SK-N-SH (cell line): ENCODE results near the gene CPSF6. TPM values are rescaled to one million over a fixed set of nuclear protein-coding genes. Genes with fewer than 3 reads are reported as not detected.

Experiments used
- CTCF ChIA-PET: fragments of 300-600, 350-600 bp; formaldehyde crosslinking; extraction: SDS; loops from one replicate; lab custom pipeline; 2021; lab: Yijun Ruan, JAX
- POLR2A ChIA-PET: fragments of 350-600 bp; sonication (Branson Sonifier 250); formaldehyde crosslinking; extraction: SDS; loops from one replicate; lab custom pipeline; 2020; ENCODE audit warnings: antibody characterized with exemption, inconsistent platforms; lab: Yijun Ruan, JAX
- DNase-seq: peaks from one replicate; pipeline ENCODE4 v3.0.0; 2012
- H2AFZ ChIP-seq: fragments of 200-600 bp; sonication (generic); 2 replicates; pipeline ENCODE4 v1.8.1; 2016; ENCODE audit warnings: antibody characterized with exemption, mild to moderate bottlenecking, low read depth
- H3F3A ChIP-seq: fragments of 200-600 bp; sonication (generic); replicated peaks from 2 replicates; pipeline ENCODE3; 2016; ENCODE audit warnings: antibody characterized with exemption, mild to moderate bottlenecking; ENCODE audit not compliant: insufficient read depth
- H3K27ac ChIP-seq, 2 experiments: fragments of 200-500 bp in 1 of 2; fragments of 200-600 bp in 1 of 2; sonication (Bioruptor generic) in 1 of 2; sonication (generic), shearing (Covaris generic) in 1 of 2; 2 replicates each; pipeline versions ENCODE4 v1.5.1 to v1.6.1; 2014 to 2016; ENCODE audit warnings: low read depth in 2 of 2, inconsistent platforms in 1 of 2, low read length in 1 of 2, mild to moderate bottlenecking in 1 of 2, mixed read lengths in 1 of 2
- H3K27me3 ChIP-seq: fragments of 200-600 bp; sonication (generic), shearing (Covaris generic); 2 replicates; pipeline ENCODE4 v1.6.1; 2016; ENCODE audit warnings: mixed run types; ENCODE audit not compliant: insufficient read depth
- H3K36me3 ChIP-seq, 2 experiments: fragments of 200-500 bp in 1 of 2; fragments of 200-600 bp in 1 of 2; sonication (Bioruptor generic) in 1 of 2; sonication (generic) in 1 of 2; replicated peaks in 1 of 2; 2 replicates each; pipeline versions ENCODE3 to v1.5.1; 2014 to 2016; ENCODE audit warnings: low read length in 1 of 2, mild to moderate bottlenecking in 1 of 2; ENCODE audit not compliant: insufficient read depth in 2 of 2, control insufficient read depth in 1 of 2
- H3K4me1 ChIP-seq, 2 experiments: fragments of 200-500 bp in 1 of 2; fragments of 200-600 bp in 1 of 2; sonication (Bioruptor generic) in 1 of 2; sonication (generic), shearing (Covaris generic) in 1 of 2; 2 replicates each; pipeline versions ENCODE4 v1.5.1 to v1.6.1; 2014 to 2016; ENCODE audit warnings: low read depth in 1 of 2, low read length in 1 of 2, mixed run types in 1 of 2; ENCODE audit not compliant: insufficient read depth in 2 of 2, control insufficient read depth in 1 of 2
- H3K4me2 ChIP-seq: fragments of 200-600 bp; sonication (generic), shearing (Covaris generic); 2 replicates; pipeline ENCODE4 v1.6.1; 2017; ENCODE audit warnings: mixed run types
- H3K4me3 ChIP-seq, 2 experiments: fragments of 200-500 bp in 1 of 2; fragments of 200-600 bp in 1 of 2; sonication (Bioruptor generic) in 1 of 2; sonication (generic), shearing (Covaris generic) in 1 of 2; 2 replicates each; pipeline versions ENCODE4 v1.5.1 to v1.8.1; 2014 to 2016; ENCODE audit warnings: low read depth in 2 of 2, inconsistent platforms in 1 of 2, low read length in 1 of 2, mild to moderate bottlenecking in 1 of 2, mixed read lengths in 1 of 2, moderate library complexity in 1 of 2
- H3K79me2 ChIP-seq: fragments of 200-600 bp; sonication (generic); 2 replicates; pipeline ENCODE4 v1.8.1; 2017; ENCODE audit warnings: mild to moderate bottlenecking; ENCODE audit not compliant: insufficient read depth
- H3K9ac ChIP-seq: fragments of 200-600 bp; sonication (generic); 2 replicates; pipeline ENCODE4 v1.6.1; 2017; ENCODE audit warnings: mixed run types
- H3K9me2 ChIP-seq: fragments of 200-600 bp; sonication (generic); 2 replicates; pipeline ENCODE4 v1.6.1; 2017; ENCODE audit warnings: mixed run types
- H3K9me3 ChIP-seq: fragments of 200-600 bp; sonication (generic); 2 replicates; pipeline ENCODE4 v1.6.1; 2017; ENCODE audit warnings: mixed run types, mild to moderate bottlenecking, moderate library complexity
- H4K20me1 ChIP-seq: fragments of 200-600 bp; sonication (generic); 2 replicates; pipeline ENCODE4 v1.6.1; 2017; ENCODE audit warnings: mild to moderate bottlenecking, mixed run types; ENCODE audit not compliant: insufficient read depth
- EZH2phosphoT487 ChIP-seq: fragments of 200-600 bp; sonication (generic); IDR thresholded peaks from 2 replicates; pipeline ENCODE4 v1.6.1; 2017; ENCODE audit warnings: low read depth, mixed run types, mild to moderate bottlenecking, antibody characterized with exemption, moderate library complexity, borderline replicate concordance
- FOSL2 ChIP-seq: IDR thresholded peaks from 2 replicates; pipeline ENCODE4 v1.4.0; 2012; ENCODE audit warnings: low read depth, mild to moderate bottlenecking, moderate library complexity, borderline replicate concordance
- FOXJ3 ChIP-seq: sonication (generic); formaldehyde crosslinking; IDR thresholded peaks from 2 replicates; pipeline ENCODE4 v1.5.1; 2020; ENCODE audit warnings: mild to moderate bottlenecking, missing genetic modification reagents
- GABPA ChIP-seq: IDR thresholded peaks from 2 replicates; pipeline ENCODE4 v1.4.0; 2012; ENCODE audit warnings: low read depth, mild to moderate bottlenecking
- GATA2 ChIP-seq: sonication (generic); formaldehyde crosslinking; IDR thresholded peaks from 2 replicates; pipeline ENCODE4 v1.5.0; 2020; ENCODE audit warnings: mild to moderate bottlenecking, missing genetic modification reagents
- MXI1 ChIP-seq: IDR thresholded peaks from 2 replicates; pipeline ENCODE4 v1.6.1; 2012; ENCODE audit warnings: mild to moderate bottlenecking, low read depth, low read length, improper control_type of control experiment
- POLR2AphosphoS5 ChIP-seq: IDR thresholded peaks from 2 replicates; pipeline ENCODE4 v1.6.1; 2012; ENCODE audit warnings: low read depth, low read length
- RAD21 ChIP-seq: IDR thresholded peaks from 2 replicates; pipeline ENCODE4 v1.6.1; 2012; ENCODE audit warnings: mild to moderate bottlenecking, low read length
- RFX5 ChIP-seq: IDR thresholded peaks from 2 replicates; pipeline ENCODE4 v1.6.1; 2012; ENCODE audit warnings: mild to moderate bottlenecking, improper control_type of control experiment, low read length
- SIN3A ChIP-seq: IDR thresholded peaks from 2 replicates; pipeline ENCODE4 v1.6.1; 2012; ENCODE audit warnings: low read depth, mild to moderate bottlenecking, low read length, moderate library complexity, borderline replicate concordance
- TAF1 ChIP-seq: IDR thresholded peaks from 2 replicates; pipeline ENCODE4 v1.6.1; 2012; ENCODE audit warnings: low read depth, mild to moderate bottlenecking, low read length, moderate library complexity, borderline replicate concordance
- TCF12 ChIP-seq: IDR thresholded peaks from 2 replicates; pipeline ENCODE4 v1.4.0; 2012
- WGBS: methylation state at CpG from one replicate; pipeline ENCODE4 v1.1.6; 2017; ENCODE audit warnings: low lambda C conversion rate; 5-methylcytosine and 5-hydroxymethylcytosine counted together
- polyA plus RNA-seq, 3 experiments: library from polyadenylated mRNA; depleted of rRNA; stranded (reverse); fragments of >200 nt; gene quantifications; 2 replicates each; pipeline ENCODE4 v1.2.3, GENCODE V29; 2012
- TF ChIP-seq, protein P1 (sequence below): IDR thresholded peaks from 2 replicates; pipeline ENCODE4; 2012
- TF ChIP-seq, protein P2 (sequence below): fragments of 150-350 bp; IDR thresholded peaks from 2 replicates; pipeline ENCODE4 v1.6.1; 2016; ENCODE audit warnings: mild to moderate bottlenecking, low read depth, low read length

CPSF6 gene
- polyA plus RNA-seq, 1 of the 3 experiments (the other 2 are of a cell fraction) = 84.1 TPM

DNA sequence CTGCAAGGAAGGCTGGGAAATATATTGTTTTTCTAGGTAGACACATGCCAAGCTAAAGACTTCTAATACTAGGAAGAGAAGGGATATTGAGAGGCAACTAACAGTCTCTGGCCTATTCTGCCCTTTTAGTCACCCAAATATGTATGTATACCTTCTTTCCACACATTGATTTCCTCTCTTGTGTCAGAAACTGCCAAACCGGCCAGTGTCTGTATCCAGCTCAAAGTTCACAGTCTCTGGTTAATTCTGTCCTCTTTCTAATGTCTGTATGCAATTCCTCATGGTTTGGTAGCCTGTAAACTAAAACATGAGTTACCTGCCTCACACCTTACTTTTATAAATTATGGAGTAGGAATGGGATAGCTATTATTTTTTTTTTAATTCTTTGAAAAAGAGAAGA is 25.2 kb upstream of the CPSF6 start:
- Histone ChIP-seq H3K36me3 (no peaks in the 10 kb centered on the region), H3K9me2 (no peaks in the 10 kb centered on the region), H4K20me1 (no peaks in the 10 kb centered on the region), H2AFZ (no peak overlapping the region), H3K27me3 (peaks cover 6% of the 10 kb centered on the region; the same call in 1 of the 2 replicates), H3K9me3 (no peaks in the 10 kb centered on the region), H3F3A (no peaks in the 10 kb centered on the region), H3K4me2 (no peak overlapping the region), H3K4me3 (no peak overlapping the region), H3K79me2 (no peaks in the 10 kb centered on the region), H3K27ac (no peak overlapping the region), H3K9ac (no peak overlapping the region), H3K4me1 (no peaks in the 10 kb centered on the region)
- POLR2A ChIA-PET = no interaction called here
- CTCF ChIA-PET = interaction anchor here (1.3 kb wide), 1 partner anchor 40 kb away, joined by 3 read pairs; no protein-coding TSS in a partner anchor
- DNase-seq = no peak
- no peak for TF ChIP-seq MXI1
- no peak for TF ChIP-seq EZH2phosphoT487
- no peak for TF ChIP-seq RAD21
- TF ChIP-seq, protein P1, sequence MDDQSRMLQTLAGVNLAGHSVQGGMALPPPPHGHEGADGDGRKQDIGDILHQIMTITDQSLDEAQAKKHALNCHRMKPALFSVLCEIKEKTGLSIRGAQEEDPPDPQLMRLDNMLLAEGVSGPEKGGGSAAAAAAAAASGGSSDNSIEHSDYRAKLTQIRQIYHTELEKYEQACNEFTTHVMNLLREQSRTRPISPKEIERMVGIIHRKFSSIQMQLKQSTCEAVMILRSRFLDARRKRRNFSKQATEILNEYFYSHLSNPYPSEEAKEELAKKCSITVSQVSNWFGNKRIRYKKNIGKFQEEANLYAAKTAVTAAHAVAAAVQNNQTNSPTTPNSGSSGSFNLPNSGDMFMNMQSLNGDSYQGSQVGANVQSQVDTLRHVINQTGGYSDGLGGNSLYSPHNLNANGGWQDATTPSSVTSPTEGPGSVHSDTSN = no peak
- WGBS = 57% methylated on average over 1 of the region's 1 CpG

DNA sequence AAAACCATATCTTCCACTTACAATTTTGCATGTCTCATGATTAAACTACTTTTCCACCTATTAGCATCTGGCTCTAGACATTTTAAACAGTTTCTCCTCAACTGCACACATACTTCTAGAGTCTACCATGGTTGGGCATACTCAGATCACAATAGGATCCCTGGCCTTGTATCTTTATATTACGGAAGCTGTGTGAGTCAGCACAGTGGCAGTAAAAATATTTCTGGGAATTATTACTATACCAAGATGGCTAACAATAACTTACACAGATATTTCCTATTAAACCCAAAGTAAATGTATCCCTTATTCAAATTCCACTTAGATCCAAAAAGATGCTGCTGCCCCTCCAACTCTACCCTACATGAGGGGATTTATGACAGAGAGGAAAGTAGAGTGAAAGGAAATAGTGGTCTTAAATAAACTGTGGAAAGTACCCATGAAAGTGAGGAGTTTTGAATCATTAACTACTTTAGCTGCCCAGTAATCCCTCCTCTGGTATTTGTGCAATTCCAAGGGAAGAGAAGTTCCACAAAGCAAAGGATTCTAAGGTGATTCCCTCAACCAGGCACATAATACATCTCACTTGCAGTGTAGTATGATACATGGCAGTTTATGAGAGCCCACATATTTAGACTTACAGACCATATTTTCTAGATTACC is 14.0 kb upstream of the CPSF6 start:
- Histone ChIP-seq H3K4me1 (no peaks in the 10 kb centered on the region), H3K36me3 (no peaks in the 10 kb centered on the region), H3K9ac (no peak overlapping the region), H2AFZ (no peak overlapping the region), H3K9me2 (no peaks in the 10 kb centered on the region), H3F3A (no peaks in the 10 kb centered on the region), H3K4me2 (no peak overlapping the region), H3K9me3 (no peaks in the 10 kb centered on the region), H4K20me1 (no peaks in the 10 kb centered on the region), H3K27me3 (no peaks in the 10 kb centered on the region), H3K4me3 (no peak overlapping the region), H3K79me2 (no peaks in the 10 kb centered on the region), H3K27ac (no peak overlapping the region)
- DNase-seq = no peak
- 67% methylated on average over 1 of the region's 1 CpG for WGBS
- TF ChIP-seq GATA2 (CRISPR knock-in tag) (no peak), RAD21 (no peak)
- CTCF ChIA-PET = no interaction called here
- POLR2A ChIA-PET = no interaction called here

DNA sequence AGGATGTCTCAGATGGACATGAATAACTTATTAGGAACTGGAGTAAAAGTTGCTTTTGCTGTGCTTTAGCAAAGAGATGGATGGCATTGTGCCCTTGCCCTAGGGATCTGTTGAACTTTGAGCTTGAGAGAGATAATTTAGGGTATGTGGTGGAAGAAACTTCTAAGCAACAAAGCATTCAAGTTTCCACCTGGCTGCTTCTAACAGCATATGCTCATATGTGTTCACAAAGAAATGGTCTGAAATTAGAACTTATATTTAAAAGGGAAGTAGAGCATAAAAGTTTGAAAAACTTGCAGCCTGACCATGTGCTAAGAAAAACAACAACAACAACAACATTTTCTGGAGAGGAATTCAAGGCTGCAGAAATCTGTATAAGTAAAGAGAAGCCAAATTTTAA is 7.9 kb upstream of the CPSF6 start:
- no peak overlapping the region for H3K9ac ChIP-seq
- H2AFZ ChIP-seq = no peak overlapping the region
- H3K4me2 ChIP-seq = no peak overlapping the region
- H3F3A ChIP-seq = no peaks in the 10 kb centered on the region
- H3K27ac ChIP-seq = no peak overlapping the region
- H3K27me3 ChIP-seq = no peaks in the 10 kb centered on the region
- H3K4me1 ChIP-seq = no peaks in the 10 kb centered on the region
- H3K4me3 ChIP-seq = no peak overlapping the region
- no peaks in the 10 kb centered on the region for H3K9me3 ChIP-seq
- ChIA-PET CTCF (no interaction called here), POLR2A (no interaction called here)
- H3K79me2 ChIP-seq = no peaks in the 10 kb centered on the region
- no peak for DNase-seq
- H3K36me3 ChIP-seq = no peaks in the 10 kb centered on the region
- no peaks in the 10 kb centered on the region for H4K20me1 ChIP-seq
- no peak for TF ChIP-seq TAF1
- TF ChIP-seq RAD21 = no peak
- TF ChIP-seq, protein P2, sequence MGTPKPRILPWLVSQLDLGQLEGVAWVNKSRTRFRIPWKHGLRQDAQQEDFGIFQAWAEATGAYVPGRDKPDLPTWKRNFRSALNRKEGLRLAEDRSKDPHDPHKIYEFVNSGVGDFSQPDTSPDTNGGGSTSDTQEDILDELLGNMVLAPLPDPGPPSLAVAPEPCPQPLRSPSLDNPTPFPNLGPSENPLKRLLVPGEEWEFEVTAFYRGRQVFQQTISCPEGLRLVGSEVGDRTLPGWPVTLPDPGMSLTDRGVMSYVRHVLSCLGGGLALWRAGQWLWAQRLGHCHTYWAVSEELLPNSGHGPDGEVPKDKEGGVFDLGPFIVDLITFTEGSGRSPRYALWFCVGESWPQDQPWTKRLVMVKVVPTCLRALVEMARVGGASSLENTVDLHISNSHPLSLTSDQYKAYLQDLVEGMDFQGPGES = no peak
- no peak for TF ChIP-seq FOSL2
- TF ChIP-seq FOXJ3 (CRISPR knock-in tag) = no peak
- no peak for TF ChIP-seq RFX5
- no peak for TF ChIP-seq TCF12
- TF ChIP-seq, protein P1 = no peak
- TF ChIP-seq SIN3A = no peak
- no peak for TF ChIP-seq POLR2AphosphoS5
- TF ChIP-seq GABPA = no peak
- no peaks in the 10 kb centered on the region for H3K9me2 ChIP-seq
